ENCODE results near the gene PABPC1L.

The PABPC1L gene

GRCh38 chr20:44901974-44902373 is 7.9 kb upstream of the PABPC1L start:
- no peak for DNase-seq

GRCh38 chr20:44904377-44904776 is 5.5 kb upstream of the PABPC1L start:
- DNase-seq: no peak

- no peak for DNase-seq
Measured at GRCh38 chr20:44908987-44909871, 631 bp upstream of the PABPC1L start.

- no peak for DNase-seq
Measured at GRCh38 chr20:44910690-44911262, 916 bp downstream of the PABPC1L start.

GRCh38 chr20:44911264-44911921 is 1.5 kb downstream of the PABPC1L start:
- peak in 1 of 2 experiments; percentile 23 for DNase-seq

- DNase-seq: no peak
Measured at GRCh38 chr20:44912189-44912588, 2.3 kb downstream of the PABPC1L start.

DNA sequence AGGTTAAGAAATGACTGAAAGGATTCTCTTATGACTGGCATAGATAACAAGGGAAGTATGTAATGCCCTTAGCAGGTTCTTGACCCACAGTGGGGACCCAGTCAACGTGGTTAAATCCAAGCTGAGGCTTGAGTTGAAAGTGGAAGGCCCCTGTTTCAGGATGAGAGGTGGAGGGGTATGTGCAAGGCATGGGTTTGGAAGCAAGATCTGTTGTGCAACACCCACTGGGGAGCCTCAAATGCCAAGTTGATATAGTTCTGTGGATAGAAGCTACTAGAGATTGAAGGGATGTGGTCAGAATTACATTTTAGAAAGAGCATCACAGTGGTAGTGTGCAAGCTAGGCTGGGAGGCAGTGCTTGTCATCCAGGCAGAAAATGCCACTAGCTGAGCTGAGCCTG is 5.1 kb downstream of the PABPC1L start:
- no peak for DNase-seq

DNA sequence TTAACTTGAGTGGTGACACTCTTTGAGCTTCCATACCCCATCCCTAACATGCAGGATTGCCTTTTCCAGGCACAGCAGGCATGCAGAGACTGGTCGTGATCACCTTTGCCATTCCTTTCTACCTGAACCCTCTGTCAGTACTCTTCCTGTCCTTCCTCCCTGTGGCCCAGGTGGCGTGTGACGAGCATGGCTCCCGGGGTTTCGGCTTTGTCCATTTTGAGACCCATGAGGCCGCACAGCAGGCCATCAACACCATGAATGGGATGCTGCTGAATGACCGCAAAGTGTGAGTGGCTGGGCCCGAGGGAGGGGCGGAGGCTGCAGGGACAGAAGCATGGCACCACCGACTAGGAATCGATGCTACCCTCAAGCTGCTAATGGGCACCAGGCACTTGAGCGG is 6.7 kb downstream of the PABPC1L start:
- no peak for DNase-seq

DNA sequence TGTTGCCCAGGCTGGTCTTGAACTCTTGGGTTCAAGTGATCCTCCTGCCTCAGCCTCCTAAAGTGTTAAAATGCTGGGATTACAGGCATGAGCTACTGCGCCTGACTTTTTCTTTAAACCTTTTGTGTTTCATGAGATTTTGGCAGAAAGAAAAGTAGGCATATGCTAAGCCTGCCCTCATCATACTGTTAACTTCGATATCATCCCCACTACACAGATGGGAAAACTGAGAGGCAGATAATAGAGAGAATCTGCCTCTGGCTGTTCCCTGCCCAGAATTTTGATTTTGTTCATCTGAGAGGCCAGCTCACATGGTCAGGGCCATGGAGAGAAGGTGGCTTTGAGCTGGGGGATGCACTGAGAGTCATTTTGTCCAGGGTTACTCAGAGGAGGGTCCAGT is 7.5 kb downstream of the PABPC1L start:
- no peak for DNase-seq

GRCh38 chr20:44918342-44918741 is 8.5 kb downstream of the PABPC1L start:
- DNase-seq: no peak

DNA sequence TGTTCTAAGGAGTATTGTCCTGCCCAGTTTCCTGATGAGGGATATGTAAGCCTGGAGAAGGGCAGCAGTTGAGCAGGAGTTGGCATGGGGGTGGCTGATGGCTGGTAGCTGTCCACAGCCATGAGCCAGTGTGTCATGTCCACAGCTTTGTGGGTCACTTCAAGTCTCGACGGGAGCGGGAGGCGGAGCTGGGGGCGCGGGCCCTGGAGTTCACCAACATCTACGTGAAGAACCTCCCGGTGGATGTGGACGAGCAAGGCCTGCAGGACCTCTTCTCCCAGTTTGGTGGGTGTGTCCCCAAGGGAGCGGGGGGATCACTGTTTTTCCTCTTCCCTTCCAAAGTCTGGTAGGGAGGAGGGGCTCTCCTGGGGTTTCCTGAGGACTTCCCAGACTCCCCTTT is 8.9 kb downstream of the PABPC1L start:
- DNase-seq: no peak

DNA sequence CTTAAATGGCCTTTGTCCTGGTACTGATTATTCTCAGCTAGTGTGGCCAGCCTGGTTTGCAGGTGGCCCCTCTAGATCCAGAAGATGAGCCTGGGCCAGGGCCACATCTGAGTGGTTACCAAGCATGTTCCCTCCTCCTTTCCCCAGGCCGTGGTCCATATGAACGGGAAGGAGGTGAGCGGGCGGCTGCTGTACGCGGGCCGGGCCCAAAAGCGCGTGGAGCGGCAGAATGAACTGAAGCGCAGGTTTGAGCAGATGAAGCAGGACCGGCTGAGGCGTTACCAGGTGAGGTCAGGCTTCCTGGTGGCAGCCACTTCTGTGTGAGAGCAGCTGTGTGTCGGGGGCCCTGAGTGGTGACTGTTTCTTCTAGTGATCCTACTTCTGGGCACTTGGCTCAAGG is 11.6 kb downstream of the PABPC1L start:
- DNase-seq: no peak

DNA sequence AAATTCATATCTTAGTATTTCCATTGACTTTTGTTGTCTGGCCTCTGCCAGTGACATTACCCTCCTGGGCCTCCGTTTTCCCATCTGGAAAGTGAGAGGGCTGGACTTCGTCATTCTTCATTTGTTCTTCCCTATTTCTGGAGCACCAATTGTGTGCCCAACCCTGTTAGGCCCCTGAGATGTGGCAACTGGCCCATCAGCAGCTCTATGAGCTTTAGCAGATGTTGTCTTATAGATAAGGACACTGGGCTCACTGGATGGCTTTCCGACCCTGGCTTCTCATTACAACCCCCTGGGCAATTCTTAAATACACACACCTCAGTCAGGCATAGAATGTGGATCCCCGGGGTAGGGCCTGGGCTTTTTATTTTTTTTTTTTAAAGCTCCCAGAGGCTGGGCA is 14.7 kb downstream of the PABPC1L start:
- DNase-seq: no peak

GRCh38 chr20:44928595-44928994 is 18.7 kb downstream of the PABPC1L start:
- DNase-seq: no peak

GRCh38 chr20:44930517-44931168 is 20.8 kb downstream of the PABPC1L start:
- no peak for DNase-seq

DNA sequence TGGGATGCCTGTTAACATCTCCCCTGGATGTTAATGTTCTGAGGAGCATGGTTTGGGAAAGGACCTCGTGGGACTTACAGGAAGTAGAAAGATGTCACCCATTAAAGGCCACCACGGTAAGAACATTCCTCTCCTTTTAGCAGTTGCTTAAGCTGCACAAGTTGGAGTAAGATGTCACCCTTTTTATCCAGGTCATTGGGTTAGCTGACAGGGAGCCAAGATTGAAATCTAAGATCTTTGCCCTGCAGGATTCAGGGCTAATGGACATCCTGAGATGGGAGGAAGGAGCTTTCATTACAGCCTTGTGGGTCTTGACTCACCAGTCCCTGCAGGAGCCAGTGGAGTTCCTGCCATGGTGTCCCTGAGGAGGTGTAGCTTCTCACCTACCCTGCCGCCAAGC is 22.1 kb downstream of the PABPC1L start:
- DNase-seq: no peak

DNA sequence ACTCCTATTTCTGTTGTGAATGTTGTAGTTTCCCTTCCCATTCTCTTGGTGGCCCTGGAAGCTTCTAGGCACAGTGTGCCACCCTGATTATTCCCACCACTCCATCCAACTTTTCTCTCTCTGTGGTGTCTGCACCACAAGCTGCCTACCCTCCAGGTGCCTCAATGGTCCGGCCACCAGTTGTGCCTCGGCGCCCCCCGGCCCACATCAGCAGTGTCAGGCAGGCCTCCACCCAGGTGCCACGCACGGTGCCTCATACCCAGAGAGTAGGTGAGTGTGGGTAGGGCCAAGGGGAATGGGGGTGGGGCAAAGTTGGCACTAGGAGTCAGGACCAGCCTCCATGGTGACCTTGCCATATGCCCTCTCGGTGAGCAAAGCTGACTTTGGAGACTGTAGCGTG is 23.1 kb downstream of the PABPC1L start:
- DNase-seq: no peak

DNA sequence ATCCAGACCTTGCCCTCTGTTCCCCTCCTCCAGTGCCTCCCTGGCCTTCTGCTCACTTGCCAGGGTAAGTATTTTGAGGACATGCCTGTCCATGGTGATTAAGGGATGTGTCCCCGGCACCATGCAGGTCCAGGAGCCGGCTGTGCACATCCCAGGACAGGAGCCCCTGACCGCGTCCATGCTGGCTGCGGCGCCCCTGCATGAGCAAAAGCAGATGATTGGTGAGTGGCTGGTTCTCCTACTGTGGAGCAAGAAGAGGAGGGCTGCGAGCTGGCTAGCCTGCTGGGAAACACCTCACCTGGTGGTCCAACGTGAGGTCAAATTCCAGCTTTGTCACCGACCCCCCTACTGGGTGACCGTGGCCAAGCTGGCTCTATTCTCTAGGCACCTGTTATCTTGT is 26.6 kb downstream of the PABPC1L start:
- no peak for DNase-seq

DNA sequence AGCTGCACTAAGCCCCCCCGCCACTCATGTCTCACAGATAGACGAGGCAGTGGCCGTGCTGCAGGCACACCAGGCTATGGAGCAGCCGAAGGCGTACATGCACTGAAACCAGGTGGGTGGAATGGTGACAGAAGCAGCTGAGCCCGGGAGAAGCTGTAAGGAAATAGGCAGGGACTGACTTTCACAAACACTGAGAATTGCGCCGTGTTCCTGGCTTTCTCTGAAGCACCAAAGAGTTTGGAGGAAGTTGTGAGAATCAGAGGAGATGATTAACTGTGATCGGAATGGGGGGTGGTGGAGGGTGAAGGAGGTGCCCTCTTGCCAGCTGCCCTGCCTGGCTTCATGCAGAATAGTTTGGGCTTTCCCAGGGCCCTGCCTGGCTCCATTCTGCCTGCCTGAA is 28.8 kb downstream of the PABPC1L start:
- no peak for DNase-seq

- DNase-seq: no peak
Measured at GRCh38 chr20:44941120-44941691, 31.3 kb downstream of the PABPC1L start.

- DNase-seq: no peak
Measured at GRCh38 chr20:44942264-44942973, 32.6 kb downstream of the PABPC1L start.

GRCh38 chr20:44943828-44944227 is 34.0 kb downstream of the PABPC1L start:
- DNase-seq: no peak

GRCh38 chr20:44945261-44945660 is 35.4 kb downstream of the PABPC1L start:
- no peak for DNase-seq
